HG02943 (cell line): ENCODE data around the gene CHST13.

Experiments
- ATAC-seq: cut with Tn5 transposase; IDR thresholded peaks from one replicate; pipeline ENCODE4 v1.9.1; 2021; ENCODE audit warnings: mild to moderate bottlenecking, low read depth, moderate library complexity; ENCODE audit not compliant: unreplicated experiment

CHST13 gene

DNA sequence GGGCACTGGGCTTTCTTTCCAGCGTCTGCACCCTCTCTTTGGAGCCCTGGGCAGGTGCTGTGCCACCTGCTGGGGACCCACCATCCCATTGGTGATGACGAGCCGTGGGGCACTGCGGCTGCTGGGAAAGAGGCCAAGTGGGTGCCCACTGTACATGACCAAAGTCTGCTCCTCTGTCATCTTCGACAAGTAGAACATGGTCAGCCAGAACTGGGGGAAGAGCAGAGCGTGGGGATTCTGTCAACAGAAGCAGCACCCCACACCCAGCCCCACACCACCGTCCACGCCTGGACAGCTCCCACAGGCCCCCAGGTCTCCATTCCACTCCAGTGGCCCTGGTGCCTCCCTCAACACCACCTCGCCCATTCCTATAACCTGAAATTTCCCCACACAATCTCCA, 16.1 kb upstream of the CHST13 start:
- ATAC-seq: no peak

- no peak for ATAC-seq
Observed at GRCh38 chr3:126508564-126508964, 15.4 kb upstream of the CHST13 start.

GRCh38 chr3:126509597-126510307, 14.2 kb upstream of the CHST13 start:
- no peak for ATAC-seq

DNA sequence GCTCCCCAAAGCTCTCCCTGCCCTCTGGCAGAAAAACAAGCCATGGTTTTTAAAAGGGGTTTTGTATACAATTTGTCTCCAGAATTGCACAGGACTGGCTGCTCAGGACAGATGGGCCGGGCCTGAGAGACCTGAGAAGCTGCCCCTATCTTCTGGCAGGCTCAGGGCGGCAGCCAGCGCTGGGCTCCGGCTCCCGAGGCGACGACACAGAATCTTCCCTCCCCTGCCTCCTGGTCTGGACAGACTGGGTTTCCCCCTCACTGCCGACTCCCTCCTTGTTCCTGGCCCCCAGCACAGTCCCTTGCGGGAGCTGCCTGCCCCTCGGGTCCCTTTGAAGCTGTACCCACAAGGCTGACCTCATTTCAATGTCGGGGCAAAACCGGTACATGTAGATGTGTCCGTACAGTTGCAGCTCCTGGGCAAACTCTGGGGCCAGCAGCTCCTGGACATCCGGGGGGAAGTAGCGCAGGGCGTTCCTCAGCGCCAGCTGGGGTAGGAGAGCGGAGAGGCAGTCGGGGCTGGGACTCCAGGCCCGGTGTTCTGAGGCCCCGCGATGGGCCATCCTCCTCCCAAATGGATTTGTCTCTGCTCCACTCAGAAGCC, 13.5 kb upstream of the CHST13 start:
- no peak for ATAC-seq

DNA sequence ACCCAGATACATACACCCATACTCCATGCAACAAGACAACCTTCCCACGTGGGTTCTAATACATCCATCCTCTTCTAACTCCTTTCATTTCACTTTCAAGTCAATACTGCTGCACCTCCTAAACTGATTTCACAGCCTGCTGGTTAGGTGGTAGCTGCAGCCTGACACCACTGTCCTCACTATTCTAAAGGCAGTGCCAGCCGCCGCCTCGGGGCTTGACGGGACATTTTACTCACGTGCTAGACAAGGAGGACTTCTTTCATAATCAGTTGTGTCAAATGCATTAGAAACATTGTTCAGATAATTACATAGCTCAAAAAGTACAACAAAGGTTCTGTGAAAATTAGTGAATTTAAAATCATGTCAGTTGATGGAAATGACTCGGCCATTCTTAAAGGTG, 12.7 kb upstream of the CHST13 start:
- no peak for ATAC-seq

GRCh38 chr3:126512026-126512425, 11.9 kb upstream of the CHST13 start:
- no peak for ATAC-seq

DNA sequence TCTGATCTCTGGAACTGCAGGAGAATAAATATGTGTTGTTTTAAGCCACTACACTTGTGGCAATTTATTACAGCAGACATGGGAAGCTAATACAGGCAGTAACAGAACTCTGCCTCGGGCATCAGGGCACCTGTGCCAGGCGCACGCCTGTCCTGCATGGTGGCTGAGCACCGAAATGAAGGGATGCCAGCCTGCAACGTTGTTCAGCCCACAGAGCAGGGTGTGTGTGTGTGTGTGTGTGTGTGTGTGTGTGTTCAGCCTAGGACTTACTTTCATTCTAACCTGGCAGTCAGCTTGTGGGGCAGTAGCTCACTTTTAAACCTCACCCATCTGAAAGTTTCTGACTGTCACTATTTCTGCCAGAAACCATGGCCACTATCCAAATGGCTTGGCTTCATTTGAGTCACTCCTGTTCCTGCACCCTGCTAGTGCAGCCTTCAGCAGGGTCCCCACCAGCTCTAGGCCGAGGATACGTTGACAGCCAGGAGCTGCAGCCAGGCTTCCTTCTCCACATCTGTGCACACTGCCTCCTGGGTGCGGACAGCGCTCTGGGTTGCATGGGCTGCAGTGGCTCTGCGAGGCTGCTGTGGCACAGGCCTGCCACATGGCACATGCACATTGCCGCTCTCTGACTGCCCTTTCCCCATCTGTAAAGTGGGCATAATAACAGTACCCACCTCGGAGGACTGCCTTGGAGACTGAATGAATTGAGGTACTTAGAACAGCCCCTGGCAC, 10.9 kb upstream of the CHST13 start:
- no peak for ATAC-seq

- ATAC-seq: no peak
Observed at GRCh38 chr3:126514161-126514560, 9.8 kb upstream of the CHST13 start.

- ATAC-seq: no peak
Observed at GRCh38 chr3:126515066-126515706, 8.8 kb upstream of the CHST13 start.

DNA sequence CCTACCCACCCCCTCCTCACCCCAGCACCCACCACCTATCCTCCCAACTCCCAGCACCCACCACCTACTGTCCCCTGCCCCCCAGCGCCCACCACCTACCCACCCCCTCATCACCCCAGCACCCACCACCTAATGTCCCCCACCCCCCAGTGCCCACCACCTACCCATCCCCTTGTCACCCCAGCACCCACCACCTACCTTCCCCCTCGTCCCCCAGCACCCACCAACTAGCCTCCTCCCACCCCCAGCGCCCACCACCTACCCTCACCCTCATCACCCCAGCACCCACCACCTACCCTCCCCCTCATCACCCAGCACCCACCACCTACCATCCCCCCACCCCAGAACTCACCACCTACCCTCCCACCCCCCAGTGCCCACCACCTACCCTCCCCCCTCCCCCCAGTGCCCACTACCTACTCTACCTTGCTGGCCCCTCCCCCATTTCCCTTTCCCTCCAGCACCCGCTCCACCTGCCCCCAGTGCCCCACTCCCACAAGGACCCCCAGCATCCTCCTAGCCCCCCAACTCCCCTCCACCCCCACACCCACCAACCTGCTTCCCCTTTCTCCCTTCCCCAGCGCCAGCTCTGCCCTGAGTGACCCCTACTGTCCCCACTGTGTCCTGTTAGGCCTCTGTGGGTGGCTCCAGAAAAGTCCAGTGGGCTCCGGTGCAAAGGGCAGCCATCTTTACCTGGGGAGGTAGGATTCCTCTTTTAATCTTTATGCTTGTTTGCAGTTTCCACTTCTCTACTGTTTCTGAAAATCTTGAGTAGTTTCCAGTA, 7.6 kb upstream of the CHST13 start:
- no peak for ATAC-seq

GRCh38 chr3:126516936-126517290, 7.0 kb upstream of the CHST13 start:
- no peak for ATAC-seq

DNA sequence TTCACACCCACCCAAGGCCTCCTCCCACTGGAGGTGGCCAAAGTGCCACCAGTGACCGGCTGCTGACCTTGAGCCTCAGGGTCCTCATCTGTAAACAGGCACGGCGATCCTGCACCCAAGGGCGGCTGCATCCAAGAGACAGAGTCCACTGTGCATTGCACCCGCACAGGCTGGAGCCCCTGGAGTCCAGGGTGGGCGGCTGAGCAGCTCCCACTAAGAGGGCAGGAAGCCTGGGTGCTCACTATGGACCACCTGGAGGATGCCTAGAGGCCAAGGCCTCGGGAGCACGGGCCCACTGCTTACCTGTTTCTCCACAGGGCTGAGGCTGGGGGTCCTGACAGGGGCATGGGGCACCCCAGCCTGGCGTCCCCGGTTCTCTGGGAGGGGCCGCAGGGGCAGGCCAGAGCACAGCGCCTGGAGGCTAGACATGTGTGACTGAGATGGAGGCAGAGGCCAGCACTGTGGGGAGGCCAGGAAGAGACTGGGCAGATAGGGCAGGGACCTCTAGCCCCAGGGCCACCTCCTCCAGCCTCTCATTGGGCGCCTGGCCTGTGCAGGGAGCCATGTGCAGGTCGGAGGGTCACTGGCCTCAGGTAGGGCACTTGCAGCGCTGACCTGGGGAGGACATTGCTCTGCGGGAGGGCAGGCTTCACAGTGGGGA, 6.5 kb upstream of the CHST13 start, which contains the start of gene UROC1:
UROC1 (minus strand) TSS at position 483 of the 661 bp plus-strand sequence; CDS start at position 429, 54 bp downstream.
- no peak for ATAC-seq

DNA sequence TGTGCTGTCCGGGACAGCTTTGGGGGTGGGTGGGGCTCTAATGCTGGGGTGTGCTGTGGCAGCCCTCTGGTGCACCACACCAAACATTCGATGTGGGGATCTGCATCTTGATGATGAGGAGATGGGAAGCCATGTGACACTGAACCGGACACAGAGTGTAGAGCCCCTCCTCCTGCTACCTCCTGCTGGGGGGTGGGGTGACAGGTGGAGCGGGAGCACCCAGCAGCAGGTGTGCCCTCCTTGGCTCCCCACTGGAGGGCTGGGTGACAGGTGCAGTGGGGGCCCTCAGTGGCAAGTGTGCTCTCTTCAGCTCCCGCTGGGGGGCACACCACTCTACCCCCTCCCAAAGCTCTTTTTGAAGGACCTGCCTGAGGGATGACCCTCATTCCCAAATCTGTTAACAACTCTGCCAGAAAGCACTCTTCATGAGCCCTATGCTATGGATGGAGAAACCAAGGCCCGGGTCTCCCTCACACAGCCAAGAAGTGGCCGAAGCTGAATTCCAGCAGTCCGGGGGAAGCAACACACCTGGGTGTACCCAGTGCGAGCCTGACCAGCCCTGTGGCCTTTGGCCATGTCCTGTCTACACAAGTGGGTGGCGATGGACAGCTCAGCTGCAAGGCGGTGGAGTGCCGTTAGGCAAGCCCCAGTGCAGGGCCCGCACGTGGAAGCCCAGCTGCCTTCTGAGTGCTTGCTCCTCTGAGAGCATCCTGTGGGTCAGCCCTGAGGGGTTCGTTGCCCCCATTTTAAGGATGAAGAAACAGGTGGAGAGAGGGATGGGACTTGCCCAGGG, 5.8 kb upstream of the CHST13 start:
- ATAC-seq: no peak

GRCh38 chr3:126518779-126519177, 5.2 kb upstream of the CHST13 start:
- ATAC-seq: no peak

DNA sequence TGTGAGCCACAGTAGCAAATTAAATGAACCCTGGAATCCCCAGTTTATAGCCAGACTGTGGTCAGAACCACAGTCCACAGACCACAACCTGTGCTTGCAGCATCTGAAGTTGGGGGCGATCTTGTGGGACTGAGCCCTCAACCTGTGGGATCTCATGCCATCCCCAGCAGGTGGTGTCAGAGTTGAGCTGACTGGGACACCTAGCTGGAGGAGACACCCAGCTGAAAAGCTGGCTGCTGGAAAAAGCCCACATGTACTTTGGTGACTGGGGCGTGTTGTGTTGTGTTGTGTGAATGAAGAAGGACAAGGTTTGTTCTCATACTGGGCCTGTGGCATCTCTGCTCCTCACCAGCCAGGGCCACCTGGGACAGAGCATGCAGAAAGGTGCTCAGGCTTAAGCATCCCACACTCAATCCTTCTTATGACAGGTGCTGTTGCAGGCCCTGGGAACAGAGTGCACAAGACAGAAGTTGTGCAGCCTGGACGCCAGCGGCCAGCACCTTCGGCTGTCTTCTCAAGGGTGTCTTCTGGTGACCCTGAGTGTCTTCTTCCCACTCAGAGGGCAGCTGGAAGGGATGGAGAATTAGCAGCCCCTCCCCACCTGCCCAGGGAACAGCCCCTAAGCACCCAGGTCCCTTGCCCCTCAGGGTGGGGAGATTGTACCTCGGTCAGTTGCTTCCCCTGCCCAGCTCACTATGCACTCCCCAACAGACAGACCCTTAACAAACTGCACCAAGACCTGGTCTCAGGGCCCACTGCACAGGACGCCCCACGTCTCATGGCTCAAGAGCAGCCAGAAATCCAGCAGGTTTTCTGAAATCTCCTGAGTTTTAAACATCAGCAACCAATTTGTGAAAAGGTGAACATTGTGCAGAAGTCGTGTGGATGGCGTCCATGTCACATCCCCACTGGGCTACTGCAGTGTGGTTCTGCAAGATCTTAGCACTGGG, 4.2 kb upstream of the CHST13 start:
- ATAC-seq: no peak

DNA sequence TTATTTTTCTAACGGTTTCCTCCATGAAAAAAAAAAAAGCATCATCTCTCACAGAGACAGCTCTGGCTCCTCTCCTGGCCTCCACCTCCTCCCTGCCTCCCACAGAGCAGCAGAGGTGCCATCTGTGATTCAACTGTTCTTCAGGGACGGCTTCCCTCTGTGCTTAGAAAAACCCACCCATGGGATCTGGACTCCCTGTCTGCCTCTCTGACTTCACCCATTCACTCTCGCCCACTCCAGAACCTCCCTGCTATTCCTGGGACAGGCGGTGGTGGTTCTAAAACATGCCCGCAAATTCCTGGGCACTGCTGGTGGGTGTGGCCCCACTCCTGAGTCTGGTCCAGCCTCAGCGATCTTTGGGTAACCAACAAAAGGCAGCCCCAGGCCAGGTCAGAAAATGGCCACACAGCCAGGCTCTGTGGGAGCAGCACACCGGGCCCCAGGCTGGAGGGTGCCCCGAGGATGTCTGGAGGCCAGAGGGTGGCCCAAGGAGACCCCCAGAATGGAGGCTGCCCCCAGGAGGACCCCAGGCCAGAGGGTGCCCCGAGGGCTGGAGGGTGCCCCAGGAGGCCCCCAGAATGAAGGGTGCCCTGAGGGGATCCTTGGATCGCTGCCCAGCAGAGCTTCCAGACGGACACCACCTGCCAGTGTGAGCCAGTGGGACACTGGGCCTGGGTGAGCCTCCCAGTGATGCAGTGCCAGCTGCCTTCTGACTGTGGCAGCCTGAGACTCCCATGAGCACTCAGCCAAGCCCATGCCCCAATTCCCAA, 2.6 kb upstream of the CHST13 start:
- ATAC-seq: no peak

GRCh38 chr3:126522363-126522788, 1.6 kb upstream of the CHST13 start:
- no peak for ATAC-seq
